Endodermal cell (in vitro differentiated cells): ENCODE measurements around the gene EEFSEC. TPM values are rescaled to one million over a fixed set of nuclear protein-coding genes. Genes with fewer than 3 reads are reported as not detected.

Experiments
- DNase-seq: peaks from one replicate; pipeline ENCODE4 v3.0.0-alpha.2; 2017
- H3K27ac ChIP-seq: 2 replicates; pipeline ENCODE4 v1.5.1; 2013; ENCODE audit warnings: mild to moderate bottlenecking, low read depth, low read length, moderate library complexity
- H3K27me3 ChIP-seq: 2 replicates; pipeline ENCODE4 v1.6.1; 2013; ENCODE audit warnings: mild to moderate bottlenecking, low read length, moderate library complexity; ENCODE audit not compliant: insufficient read depth, control insufficient read depth, poor library complexity, severe bottlenecking
- H3K36me3 ChIP-seq: 2 replicates; pipeline ENCODE4 v1.7.0; 2013; ENCODE audit warnings: mild to moderate bottlenecking, low read length, moderate library complexity; ENCODE audit not compliant: control insufficient read depth, insufficient read depth
- H3K4me1 ChIP-seq: one replicate; pipeline ENCODE4 v1.7.0; 2013; ENCODE audit warnings: low read length; ENCODE audit not compliant: control insufficient read depth, insufficient read depth
- H3K4me3 ChIP-seq: 2 replicates; pipeline ENCODE4 v1.5.1; 2013; ENCODE audit warnings: mild to moderate bottlenecking, low read length, moderate library complexity
- H3K9ac ChIP-seq: 2 replicates; pipeline ENCODE4 v1.6.1; 2013; ENCODE audit warnings: mild to moderate bottlenecking, low read length, moderate library complexity; ENCODE audit not compliant: poor library complexity, severe bottlenecking; ENCODE audit errors: extremely low read depth
- H3K9me3 ChIP-seq: 2 replicates; pipeline ENCODE4 v1.6.1; 2013; ENCODE audit warnings: mild to moderate bottlenecking, low read length, moderate library complexity; ENCODE audit not compliant: control insufficient read depth
- H3K27ac Mint-ChIP-seq: 2 replicates; pipeline ENCODE4 v1.8.0; 2020; ENCODE audit warnings: mixed read lengths
- H3K27me3 Mint-ChIP-seq: 2 replicates; pipeline ENCODE4 v1.8.0; 2021; ENCODE audit warnings: mild to moderate bottlenecking, mixed read lengths; ENCODE audit not compliant: insufficient read depth
- H3K36me3 Mint-ChIP-seq: 2 replicates; pipeline ENCODE4 v1.8.0; 2020; ENCODE audit warnings: low read depth, mixed read lengths
- H3K4me1 Mint-ChIP-seq: 2 replicates; pipeline ENCODE4 v1.8.0; 2020; ENCODE audit warnings: mixed read lengths
- H3K4me3 Mint-ChIP-seq: 2 replicates; pipeline ENCODE4 v1.8.0; 2020; ENCODE audit warnings: mild to moderate bottlenecking, moderate library complexity, mixed read lengths
- H3K9me3 Mint-ChIP-seq: 2 replicates; pipeline ENCODE4 v1.8.0; 2020; ENCODE audit warnings: mild to moderate bottlenecking, mixed read lengths
- CTCF ChIP-seq: fragments of 200-600 bp; sonication (generic); conservative IDR thresholded peaks from 2 replicates; pipeline ENCODE4 v1.5.0; 2021; ENCODE audit warnings: antibody characterized with exemption, mild to moderate bottlenecking
- WGBS, 2 experiments: methylation state at CpG; one replicate each; pipeline versions ENCODE4 v1.1.5 to v1.1.7; 2013; ENCODE audit warnings: missing lambda C conversion rate in 2 of 2, mixed read lengths in 1 of 2; ENCODE audit not compliant: insufficient coverage in 1 of 2, insufficient read length in 1 of 2; 5-methylcytosine and 5-hydroxymethylcytosine counted together
- total RNA-seq, 2 donors: library from RNA; stranded (reverse); fragmentation: NEBNext Ultra II Directional in 1 of 2; extraction: Animal tissue kit (Norgen Biotek cat#: 25700) in 1 of 2; gene quantifications; 2 replicates in 1 of 2; 3 replicates in 1 of 2; pipeline ENCODE4 v1.2.1, GENCODE V29; 2021

EEFSEC gene
- total RNA-seq, 2 donors from 2014 or later = 11.9 to 15.8 TPM

- H3K27me3 Mint-ChIP-seq = no peaks in the 10 kb centered on the region
- H3K27ac Mint-ChIP-seq = no peak overlapping the region
- Histone ChIP-seq H3K4me1 (no peaks in the 10 kb centered on the region), H3K4me3 (no peak overlapping the region), H3K27me3 (no peaks in the 10 kb centered on the region), H3K9me3 (no peaks in the 10 kb centered on the region), H3K9ac (no peak overlapping the region), H3K36me3 (no peaks in the 10 kb centered on the region), H3K27ac (peak overlapping the region; percentile 38)
- TF ChIP-seq CTCF = no peak
- peaks cover 18% of the 10 kb centered on the region for H3K4me1 Mint-ChIP-seq
- H3K4me3 Mint-ChIP-seq = no peak overlapping the region
- WGBS, 2 experiments = 69 to 89% methylated on average over 10 of the region's 10 CpGs
- no peaks in the 10 kb centered on the region for H3K36me3 Mint-ChIP-seq
- H3K9me3 Mint-ChIP-seq = no peaks in the 10 kb centered on the region
- DNase-seq = no peak
These were observed 184.0 kb downstream of the EEFSEC start for GRCh38 chr3:128337305-128337704.

- Histone ChIP-seq H3K27ac (no peak overlapping the region), H3K4me3 (no peak overlapping the region), H3K4me1 (no peaks in the 10 kb centered on the region), H3K36me3 (no peaks in the 10 kb centered on the region), H3K9ac (no peak overlapping the region), H3K27me3 (no peaks in the 10 kb centered on the region), H3K9me3 (no peaks in the 10 kb centered on the region)
- Mint-ChIP-seq H3K4me1 (peaks cover 26% of the 10 kb centered on the region), H3K9me3 (no peaks in the 10 kb centered on the region), H3K27me3 (no peaks in the 10 kb centered on the region), H3K36me3 (no peaks in the 10 kb centered on the region), H3K4me3 (no peak overlapping the region), H3K27ac (no peak overlapping the region)
- no peak for DNase-seq
- TF ChIP-seq CTCF = no peak
- WGBS, 2 experiments = 86 to 87% methylated on average over 9 to 12 of the region's 12 CpGs
These were observed 185.5 kb downstream of the EEFSEC start for GRCh38 chr3:128338536-128339330.

DNA sequence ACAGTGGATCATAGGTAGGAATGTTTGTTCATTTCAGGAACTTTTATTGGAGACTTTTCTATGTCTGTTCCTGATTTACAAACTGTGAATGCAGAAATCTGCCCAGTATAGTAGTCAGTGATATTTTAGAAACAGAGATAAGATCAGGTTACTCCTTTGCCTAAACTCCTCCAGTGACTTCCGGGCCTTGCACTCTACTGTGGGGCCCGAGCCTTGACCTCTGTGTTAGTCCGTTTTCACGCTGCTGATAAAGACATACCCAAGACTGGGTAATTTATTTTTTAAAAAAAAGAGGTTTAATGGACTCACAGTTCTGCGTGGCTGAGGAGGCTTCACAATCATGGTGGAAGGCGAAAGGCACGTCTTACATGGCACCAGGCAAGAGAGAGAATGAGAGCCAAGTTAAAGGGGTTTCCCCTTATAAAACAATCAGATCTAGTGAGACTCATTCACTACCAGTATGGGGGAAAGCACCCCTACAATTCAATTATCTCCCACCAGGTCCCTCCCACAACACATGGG is 186.3 kb downstream of the EEFSEC start:
- 92 to 93% methylated on average over 7 of the region's 7 CpGs for WGBS, 2 experiments
- no peaks in the 10 kb centered on the region for H3K4me1 ChIP-seq
- no peak overlapping the region for H3K27ac Mint-ChIP-seq
- no peak overlapping the region for H3K4me3 Mint-ChIP-seq
- no peak for TF ChIP-seq CTCF
- no peaks in the 10 kb centered on the region for H3K27me3 ChIP-seq
- H3K36me3 Mint-ChIP-seq = no peaks in the 10 kb centered on the region
- no peak overlapping the region for H3K9ac ChIP-seq
- DNase-seq = no peak
- peaks cover 27% of the 10 kb centered on the region for H3K4me1 Mint-ChIP-seq
- H3K27ac ChIP-seq = no peak overlapping the region
- H3K9me3 ChIP-seq = no peaks in the 10 kb centered on the region
- H3K9me3 Mint-ChIP-seq = no peaks in the 10 kb centered on the region
- H3K36me3 ChIP-seq = no peaks in the 10 kb centered on the region
- H3K4me3 ChIP-seq = no peak overlapping the region
- no peaks in the 10 kb centered on the region for H3K27me3 Mint-ChIP-seq
